ENCODE data around the gene NTRK2. TPM values are rescaled to one million over a fixed set of nuclear protein-coding genes. Genes with fewer than 3 reads are reported as not detected.

The NTRK2 gene
- total and polyA plus RNA-seq, 10 of the 15 experiments (the other 5 are each of a cell fraction or from before 2014, with no cell fraction given) = 0.42 to 4.6 (median 0.65) TPM

DNA sequence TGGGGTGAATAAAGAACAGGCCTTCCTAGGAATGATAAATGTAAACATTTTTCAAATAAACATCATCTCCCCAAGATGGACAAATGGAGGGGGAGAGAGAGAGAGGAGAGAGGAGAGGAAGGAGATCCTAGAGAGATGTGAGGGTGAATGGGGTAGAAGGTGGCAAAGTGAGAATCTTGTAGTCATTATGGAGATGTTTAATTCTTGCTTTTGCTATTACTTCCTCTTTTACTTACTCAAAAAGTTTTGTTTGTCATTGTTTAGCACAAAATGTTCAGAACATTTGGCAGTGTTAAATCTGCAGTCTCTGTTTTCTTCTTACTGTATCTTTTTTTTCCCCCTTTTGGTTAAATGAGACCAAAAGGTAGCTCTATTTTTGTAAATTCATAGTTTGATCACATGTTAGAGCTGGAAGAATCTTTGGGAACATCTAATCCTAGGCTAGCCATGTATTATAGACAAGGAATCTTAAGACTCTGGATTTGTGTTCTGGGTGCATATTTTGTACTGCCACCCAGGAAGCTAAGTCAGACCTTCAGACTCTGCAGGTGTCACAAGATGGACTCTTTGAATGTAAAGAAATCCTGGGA is 266.1 kb downstream of the NTRK2 start (continued):
- TF ChIP-seq ZNF207 (IDR thresholded peaks at IDR 0.05; ENCODE audit: borderline replicate concordance) (no peak), ZNF274 (IDR thresholded peaks at IDR 0.05; ENCODE audit: insufficient read depth, insufficient read length) (no peak), YBX1 (IDR thresholded peaks at IDR 0.05) (no peak), TAF1 (IDR thresholded peaks at IDR 0.05; ENCODE audit: borderline replicate concordance, low read depth, low read length) (no peak), IRF5 (IDR thresholded peaks at IDR 0.05; ENCODE audit: borderline replicate concordance) (no peak), RUNX3 (IDR thresholded peaks at IDR 0.05; ENCODE audit: low read length) (no peak), HDGF (IDR thresholded peaks at IDR 0.05) (no peak)
- TF ChIP-seq, protein P1, sequence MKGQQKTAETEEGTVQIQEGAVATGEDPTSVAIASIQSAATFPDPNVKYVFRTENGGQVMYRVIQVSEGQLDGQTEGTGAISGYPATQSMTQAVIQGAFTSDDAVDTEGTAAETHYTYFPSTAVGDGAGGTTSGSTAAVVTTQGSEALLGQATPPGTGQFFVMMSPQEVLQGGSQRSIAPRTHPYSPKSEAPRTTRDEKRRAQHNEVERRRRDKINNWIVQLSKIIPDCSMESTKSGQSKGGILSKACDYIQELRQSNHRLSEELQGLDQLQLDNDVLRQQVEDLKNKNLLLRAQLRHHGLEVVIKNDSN (IDR thresholded peaks at IDR 0.05; ENCODE audit: borderline replicate concordance, extremely low read length, insufficient read depth, low read depth, low read length) = no peak
- TF ChIP-seq, protein P2, sequence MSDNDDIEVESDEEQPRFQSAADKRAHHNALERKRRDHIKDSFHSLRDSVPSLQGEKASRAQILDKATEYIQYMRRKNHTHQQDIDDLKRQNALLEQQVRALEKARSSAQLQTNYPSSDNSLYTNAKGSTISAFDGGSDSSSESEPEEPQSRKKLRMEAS (IDR thresholded peaks at IDR 0.05; ENCODE audit: low read depth, low read length) = no peak

GRCh38 chr9:84937180-84937579 is 267.7 kb downstream of the NTRK2 start:
- SMC1A ChIA-PET (ENCODE audit: uncharacterized antibody, unreplicated experiment) = interaction anchor here (0.7 to 1.0 kb wide), 2 partner anchors 10 to 135 kb away, joined by 3 read pairs; no protein-coding TSS in a partner anchor
- 83% methylated on average over 2 of the region's 2 CpGs for WGBS (ENCODE audit: insufficient coverage, insufficient replicate concordance, low lambda C conversion rate, missing lambda C conversion rate)

More at GRCh38 chr9:84937180-84937579, 267.7 kb downstream of the NTRK2 start:
- H4K20me1 ChIP-seq (ENCODE audit: control insufficient read depth, insufficient read depth) = no peaks in the 10 kb centered on the region
- H3K27ac ChIP-seq (ENCODE audit: control insufficient read depth, insufficient read depth) = no peak overlapping the region
- POLR2A ChIA-PET = no interaction called here
- H3K9ac ChIP-seq (ENCODE audit: control insufficient read depth, insufficient read depth, low read length) = no peak overlapping the region
- no peaks in the 10 kb centered on the region for H3K79me2 ChIP-seq (ENCODE audit: control insufficient read depth, insufficient read depth, low read length)
- in situ Hi-C loops (cut with MboI) = no loop called here
- no TSS peak for BruUV-seq (replicated peaks)
- H3K9me3 ChIP-seq (replicated peaks; ENCODE audit: control insufficient read depth, insufficient read depth, low read length) = no peaks in the 10 kb centered on the region
- TF ChIP-seq IKZF1 (conservative IDR thresholded peaks at IDR 0.05) = no peak
- no peak overlapping the region for H3K4me2 ChIP-seq (ENCODE audit: control insufficient read depth, insufficient read depth)
- no peaks in the 10 kb centered on the region for H3K36me3 ChIP-seq (ENCODE audit: control insufficient read depth in 2 of 2, insufficient read depth in 2 of 2, low read length in 1 of 2)
- DNase-seq (ENCODE audit: low read depth, low spot score) (no peak), ATAC-seq (no peak), FAIRE-seq (no peak)
- H3K4me3 ChIP-seq = no peak overlapping the region
- H2AFZ ChIP-seq (ENCODE audit: control insufficient read depth, low read depth, low read length) = no peak overlapping the region
- CTCF ChIA-PET = interaction anchor here (0.6 kb wide), 1 partner anchor 33 kb away, joined by 3 read pairs; no protein-coding TSS in a partner anchor
- no peaks in the 10 kb centered on the region for H3K27me3 ChIP-seq (replicated peaks in 1 of 2; ENCODE audit: control insufficient read depth in 2 of 2, insufficient read depth in 2 of 2, low read length in 1 of 2)
- H3K4me1 ChIP-seq (ENCODE audit: control insufficient read depth, insufficient read depth, low read length) = 0 out of 2 replicates have a peak, but pooled peaks cover 2% of the 10 kb centered on the region
- intact Hi-C loops (cut with micrococcal nuclease; ENCODE audit: unreplicated experiment) = no loop called here
- RAD21 ChIA-PET (ENCODE audit: unreplicated experiment) = interaction anchor here (1.1 kb wide), 1 partner anchor 157 kb away, joined by 3 read pairs; no protein-coding TSS in a partner anchor
